ENCODE results near the gene RASGEF1C. TPM values are rescaled to one million over a fixed set of nuclear protein-coding genes. Genes with fewer than 3 reads are reported as not detected.

The RASGEF1C gene
- total RNA-seq, 2 experiments from 2014 or later = not detected

DNA sequence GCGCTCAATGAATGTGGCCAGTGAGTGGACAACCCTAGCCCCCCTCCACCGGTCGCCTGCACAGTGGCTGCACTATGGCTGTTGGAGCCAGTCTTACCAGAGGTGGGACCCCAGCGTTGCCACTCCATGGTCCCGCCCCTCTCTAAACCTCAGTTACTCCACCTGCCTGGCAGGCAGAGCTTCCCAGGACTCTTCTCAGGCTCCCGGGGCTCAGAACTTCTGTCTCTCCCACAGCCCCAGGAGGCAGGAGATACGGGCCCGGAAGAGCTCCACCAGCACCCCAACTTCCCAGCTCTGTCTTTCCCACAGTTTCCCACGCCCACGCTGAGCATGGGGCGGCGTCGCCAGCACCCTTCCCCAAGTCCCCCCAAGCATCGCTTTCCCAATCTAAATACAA, 975 bp downstream of the RASGEF1C start:
- DNase-seq = no peak
- Histone ChIP-seq H3K9me3 (ENCODE audit: control insufficient read depth in 1 of 2, insufficient read depth in 1 of 2, low read length in 2 of 2) (peaks cover 0 to 28% of the 10 kb centered on the region in 2 experiments), H3K27me3 (ENCODE audit: control insufficient read depth in 1 of 2, insufficient read depth in 2 of 2, low read length in 2 of 2) (peaks cover 26 to 39% of the 10 kb centered on the region in 2 experiments), H3K36me3 (ENCODE audit: insufficient read depth, low read length) (no peaks in the 10 kb centered on the region), H3K4me1 (ENCODE audit: insufficient read depth, low read length) (peaks cover 6% of the 10 kb centered on the region), H3K27ac (ENCODE audit: low read depth in 1 of 2, low read length in 2 of 2) (no peak overlapping the region), H3K4me3 (ENCODE audit: low read length) (no peak overlapping the region)
- peaks cover 64% of the 10 kb centered on the region for H3K27me3 Mint-ChIP-seq
- ATAC-seq (ENCODE audit: poor library complexity) = no peak
- peak overlapping the region; percentile 71 for H3K4me3 Mint-ChIP-seq
- no peaks in the 10 kb centered on the region for H3K9me3 Mint-ChIP-seq
- H3K4me1 Mint-ChIP-seq (ENCODE audit: low read depth) = peaks cover 12% of the 10 kb centered on the region
- no peak for TF ChIP-seq CTCF (IDR thresholded peaks at IDR 0.05)
- intact Hi-C loops (cut with DNase I, micrococcal nuclease) = loop anchor here (10.0 kb wide), 1 partner anchor 117 kb away; no protein-coding TSS in a partner anchor
- POLR2A ChIA-PET = interaction anchor here (0.9 kb wide), 1 partner anchor 585 kb away, joined by 3 read pairs; no protein-coding TSS in a partner anchor
- CTCF ChIA-PET = interaction anchor here (1.5 kb wide), 1 partner anchor 121 kb away, joined by 5 read pairs; no protein-coding TSS in a partner anchor
- no peak overlapping the region for H3K27ac Mint-ChIP-seq
- H3K36me3 Mint-ChIP-seq (ENCODE audit: low read depth) = no peaks in the 10 kb centered on the region

- CTCF ChIA-PET = no interaction called here
- H3K9me3 ChIP-seq (ENCODE audit: control insufficient read depth in 1 of 2, insufficient read depth in 1 of 2, low read length in 2 of 2) = peaks cover 0 to 23% of the 10 kb centered on the region in 2 experiments
- H3K27ac ChIP-seq (ENCODE audit: low read depth in 1 of 2, low read length in 2 of 2) = no peak overlapping the region
- Mint-ChIP-seq H3K4me1 (ENCODE audit: low read depth) (peaks cover 12% of the 10 kb centered on the region), H3K27me3 (peaks cover 66% of the 10 kb centered on the region), H3K36me3 (ENCODE audit: low read depth) (no peaks in the 10 kb centered on the region), H3K4me3 (no peak overlapping the region), H3K9me3 (no peaks in the 10 kb centered on the region), H3K27ac (no peak overlapping the region)
- no peaks in the 10 kb centered on the region for H3K36me3 ChIP-seq (ENCODE audit: insufficient read depth, low read length)
- peaks cover 6% of the 10 kb centered on the region for H3K4me1 ChIP-seq (ENCODE audit: insufficient read depth, low read length)
- ATAC-seq (ENCODE audit: poor library complexity) (no peak), DNase-seq (peak in 1 of 14 experiments; percentile 11)
- peaks cover 24 to 39% of the 10 kb centered on the region in 2 experiments for H3K27me3 ChIP-seq (ENCODE audit: control insufficient read depth in 1 of 2, insufficient read depth in 2 of 2, low read length in 2 of 2)
- intact Hi-C loops (cut with DNase I, micrococcal nuclease) = loop anchor here (10.0 kb wide), 1 partner anchor 117 kb away; no protein-coding TSS in a partner anchor
- no peak overlapping the region for H3K4me3 ChIP-seq (ENCODE audit: low read length)
- POLR2A ChIA-PET = no interaction called here
- TF ChIP-seq CTCF (IDR thresholded peaks at IDR 0.05) = no peak
These were observed 1.4 kb downstream of the RASGEF1C start for GRCh38 chr5:180207593-180207992.

GRCh38 chr5:180206993-180207392, 2.0 kb downstream of the RASGEF1C start:
- H3K9me3 ChIP-seq (ENCODE audit: control insufficient read depth in 1 of 2, insufficient read depth in 1 of 2, low read length in 2 of 2) = peaks cover 0 to 18% of the 10 kb centered on the region in 2 experiments
- no peaks in the 10 kb centered on the region for H3K36me3 ChIP-seq (ENCODE audit: insufficient read depth, low read length)
- H3K4me3 Mint-ChIP-seq = no peak overlapping the region
- no peak overlapping the region for H3K27ac Mint-ChIP-seq
- DNase-seq = no peak
- peaks cover 6% of the 10 kb centered on the region for H3K4me1 ChIP-seq (ENCODE audit: insufficient read depth, low read length)
- ChIA-PET POLR2A (no interaction called here), CTCF (no interaction called here)
- no peak overlapping the region for H3K4me3 ChIP-seq (ENCODE audit: low read length)
- H3K27ac ChIP-seq (ENCODE audit: low read depth in 1 of 2, low read length in 2 of 2) = no peak overlapping the region
- no peak for TF ChIP-seq CTCF (IDR thresholded peaks at IDR 0.05)
- no peaks in the 10 kb centered on the region for H3K36me3 Mint-ChIP-seq (ENCODE audit: low read depth)
- peaks cover 63% of the 10 kb centered on the region for H3K27me3 Mint-ChIP-seq
- ATAC-seq (ENCODE audit: poor library complexity) = no peak
- intact Hi-C loops (cut with DNase I, micrococcal nuclease) = loop anchor here (10.0 kb wide), 1 partner anchor 118 kb away; no protein-coding TSS in a partner anchor
- peaks cover 23 to 37% of the 10 kb centered on the region in 2 experiments for H3K27me3 ChIP-seq (ENCODE audit: control insufficient read depth in 1 of 2, insufficient read depth in 2 of 2, low read length in 2 of 2)
- H3K9me3 Mint-ChIP-seq = no peaks in the 10 kb centered on the region
- H3K4me1 Mint-ChIP-seq (ENCODE audit: low read depth) = peaks cover 12% of the 10 kb centered on the region
